Endothelial cell of umbilical vein (primary cell): ENCODE measurements around the gene PPFIBP1. TPM values are rescaled to one million over a fixed set of nuclear protein-coding genes. Genes with fewer than 3 reads are reported as not detected.

Source experiments
- BruUV-seq: library from RNA; stranded (reverse); fragments of 400-500 nt; replicated peaks from 2 replicates; lab custom pipeline; 2021; lab: Mats Ljungman, UMichigan
- CTCF ChIA-PET: fragments of 300-600, 350-600 bp; sonication (Branson Sonifier 250); formaldehyde crosslinking; loops from one replicate; lab custom pipeline; 2021; ENCODE audit warnings: antibody characterized with exemption, inconsistent platforms; lab: Charles Lee
- POLR2A ChIA-PET: fragments of 300-600, 350-600 bp; sonication (Branson Sonifier 250); formaldehyde crosslinking; loops from one replicate; lab custom pipeline; 2021; ENCODE audit warnings: antibody characterized with exemption, inconsistent platforms; lab: Charles Lee
- DNase-seq: peaks from one replicate; pipeline ENCODE4 v3.0.0-alpha.2; 2011; ENCODE audit warnings: low read depth, low spot score
- FAIRE-seq: peaks from 2 replicates; lab custom pipeline; 2011; peaks lifted over from hg19 to GRCh38; lab: Jason Lieb, UNC
- H2AFZ ChIP-seq: 2 replicates; pipeline ENCODE4 v1.6.0; 2012; ENCODE audit warnings: low read depth, low read length, control low read depth, inconsistent platforms
- H3K27ac ChIP-seq: 2 replicates; pipeline ENCODE4 v1.5.1; 2011; ENCODE audit warnings: low read depth, mild to moderate bottlenecking, control low read depth, low read length, moderate library complexity; ENCODE audit not compliant: insufficient read depth
- H3K27me3 ChIP-seq, 2 experiments: 2 replicates each; pipeline versions ENCODE4 v1.6.0 to v1.6.1; 2011; ENCODE audit warnings: low read length in 2 of 2, mixed read lengths in 1 of 2; ENCODE audit not compliant: control insufficient read depth in 2 of 2, insufficient read depth in 2 of 2
- H3K36me3 ChIP-seq, 2 experiments: 2 replicates in 1 of 2; 3 replicates in 1 of 2; pipeline ENCODE4 v1.5.1; 2011; ENCODE audit warnings: low read length in 2 of 2, mild to moderate bottlenecking in 1 of 2, moderate library complexity in 1 of 2; ENCODE audit not compliant: control insufficient read depth in 2 of 2, insufficient read depth in 2 of 2; ENCODE audit errors: extremely low read depth in 1 of 2
- H3K4me1 ChIP-seq: 3 replicates; pipeline ENCODE4 v1.5.1; 2011; ENCODE audit warnings: mild to moderate bottlenecking, low read length; ENCODE audit not compliant: control insufficient read depth, insufficient read depth; ENCODE audit errors: extremely low read depth
- H3K4me2 ChIP-seq: 2 replicates; pipeline ENCODE4 v1.6.1; 2011; ENCODE audit warnings: low read length, control low read depth, mixed read lengths; ENCODE audit not compliant: insufficient read depth
- H3K4me3 ChIP-seq, 3 experiments: fragments of 200-600 bp in 1 of 3; sonication (generic), shearing (Covaris generic) in 1 of 3; replicated peaks in 1 of 3; 2 replicates each; pipeline ENCODE4 v1.5.1; 2011 to 2016; ENCODE audit warnings: control low read depth in 3 of 3, low read length in 3 of 3, mild to moderate bottlenecking in 2 of 3, inconsistent platforms in 1 of 3, low read depth in 1 of 3, moderate library complexity in 1 of 3; ENCODE audit not compliant: insufficient read depth in 1 of 3
- H3K79me2 ChIP-seq: 2 replicates; pipeline ENCODE4 v1.6.0; 2012; ENCODE audit warnings: low read length, inconsistent platforms; ENCODE audit not compliant: control insufficient read depth, insufficient read depth
- H3K9ac ChIP-seq: replicated peaks from 2 replicates; pipeline ENCODE3; 2011; ENCODE audit warnings: low read length, control low read depth; ENCODE audit not compliant: insufficient read depth; ENCODE audit errors: extremely low read depth
- H3K9me1 ChIP-seq: replicated peaks from 3 replicates; pipeline ENCODE4 v1.6.0; 2011; ENCODE audit warnings: mild to moderate bottlenecking, low read length; ENCODE audit not compliant: control insufficient read depth, insufficient read depth; ENCODE audit errors: extremely low read depth
- H3K9me3 ChIP-seq: replicated peaks from 2 replicates; pipeline ENCODE4 v1.5.1; 2012; ENCODE audit warnings: low read length, inconsistent platforms; ENCODE audit not compliant: control insufficient read depth, insufficient read depth
- H4K20me1 ChIP-seq: replicated peaks from 2 replicates; pipeline ENCODE3; 2011; ENCODE audit warnings: mild to moderate bottlenecking, low read length; ENCODE audit not compliant: control insufficient read depth, insufficient read depth; ENCODE audit errors: extremely low read depth
- CTCF ChIP-seq, 2 donors: IDR thresholded peaks; 1 replicate in 1 of 2; 2 replicates in 1 of 2; pipeline ENCODE4 v1.5.1; 2011; ENCODE audit warnings: low read length in 2 of 2, mild to moderate bottlenecking in 2 of 2, moderate library complexity in 2 of 2, control low read depth in 1 of 2, inconsistent platforms in 1 of 2, low read depth in 1 of 2; ENCODE audit not compliant: insufficient read depth in 1 of 2; ENCODE audit errors: extremely low read depth in 1 of 2
- EZH2 ChIP-seq: IDR thresholded peaks from 2 replicates; pipeline ENCODE4 v1.6.1; 2012; ENCODE audit warnings: borderline replicate concordance, low read depth, mild to moderate bottlenecking, moderate library complexity, low read length, inconsistent platforms; ENCODE audit not compliant: severe bottlenecking
- FOS ChIP-seq: IDR thresholded peaks from 2 replicates; pipeline ENCODE4 v1.6.1; 2011; ENCODE audit warnings: mild to moderate bottlenecking, low read length, moderate library complexity, borderline replicate concordance; ENCODE audit not compliant: insufficient read depth
- MYC ChIP-seq: IDR thresholded peaks from one replicate; pipeline ENCODE4 v1.6.1; 2011; ENCODE audit warnings: mild to moderate bottlenecking, low read depth, low read length
- dilution Hi-C: fragments of 300-500 bp; cut with MboI; formaldehyde crosslinking; loops from one replicate; pipeline ENCODE4 v1.15.0; 2019; ENCODE audit warnings: low sequenced_read_pairs; ENCODE audit not compliant: extremely low pct_ligation_motif_present
- intact Hi-C: fragments of 100-400 bp; cut with micrococcal nuclease; formaldehyde crosslinking; loops from one replicate; pipeline ENCODE4 v1.10.0; 2022
- polyA plus RNA-seq, 4 experiments: library from polyadenylated mRNA; depleted of rRNA in 3 of 4; stranded (reverse) in 3 of 4; unstranded in 1 of 4; fragments of >200 nt; gene quantifications; 2 replicates each; pipeline versions ENCODE4 v1.2.1 to v1.2.3, GENCODE V29; 2011 to 2012; ENCODE audit warnings: missing spikeins in 1 of 4
- total RNA-seq: library from RNA; stranded (reverse); gene quantifications from 2 replicates; pipeline ENCODE4 v1.2.3, GENCODE V29; 2021

PPFIBP1 gene
- total and polyA plus RNA-seq, 2 donors (not counting 3 experiments of a cell fraction or from before 2014, with no cell fraction given), result 45.5 to 154 TPM

- peaks cover 2 to 3% of the 10 kb centered on the region in 2 experiments for H3K36me3 ChIP-seq
- ChIA-PET POLR2A (interaction anchor here (0.6 kb wide), 1 partner anchor 53 kb away, joined by 5 read pairs; the partner anchor contains the start of gene PPFIBP1), CTCF (interaction anchor here (0.6 to 1.5 kb wide), 2 partner anchors 50 to 98 kb away, joined by 3 read pairs; no protein-coding TSS in a partner anchor)
- dilution Hi-C loops (no loop called here), intact Hi-C loops (no loop called here)
- no peak overlapping the region for H3K9ac ChIP-seq
- no peak for FAIRE-seq
- no peak overlapping the region for H3K4me3 ChIP-seq
- H3K9me1 ChIP-seq, result no peaks in the 10 kb centered on the region
- H3K4me2 ChIP-seq, result peak overlapping the region; percentile 52
- H4K20me1 ChIP-seq, result no peaks in the 10 kb centered on the region
- no TSS peak for BruUV-seq
- TF ChIP-seq FOS (no peak), EZH2 (no peak), MYC (no peak), CTCF (IDR thresholded peaks at IDR 0.05; ENCODE audit: extremely low read depth in 1 of 2, insufficient read depth in 1 of 2, low read depth in 1 of 2, low read length in 2 of 2) (no peak)
- peaks cover 82% of the 10 kb centered on the region for H3K79me2 ChIP-seq
- H3K27me3 ChIP-seq, result no peaks in the 10 kb centered on the region
- no peak overlapping the region for H2AFZ ChIP-seq
- no peaks in the 10 kb centered on the region for H3K9me3 ChIP-seq
- no peak overlapping the region for H3K27ac ChIP-seq
- H3K4me1 ChIP-seq, result peaks cover 69% of the 10 kb centered on the region
- no peak for DNase-seq
Measured at GRCh38 chr12:27576667-27577347, 52.8 kb downstream of the PPFIBP1 start.
